Measurements from ENCODE around the gene ZNF821. TPM values are rescaled to one million over a fixed set of nuclear protein-coding genes. Genes with fewer than 3 reads are reported as not detected.

Gene ZNF821
- total RNA-seq, 6 donors from 2014 or later = 5.9 to 32.5 (median 7.4) TPM

DNA sequence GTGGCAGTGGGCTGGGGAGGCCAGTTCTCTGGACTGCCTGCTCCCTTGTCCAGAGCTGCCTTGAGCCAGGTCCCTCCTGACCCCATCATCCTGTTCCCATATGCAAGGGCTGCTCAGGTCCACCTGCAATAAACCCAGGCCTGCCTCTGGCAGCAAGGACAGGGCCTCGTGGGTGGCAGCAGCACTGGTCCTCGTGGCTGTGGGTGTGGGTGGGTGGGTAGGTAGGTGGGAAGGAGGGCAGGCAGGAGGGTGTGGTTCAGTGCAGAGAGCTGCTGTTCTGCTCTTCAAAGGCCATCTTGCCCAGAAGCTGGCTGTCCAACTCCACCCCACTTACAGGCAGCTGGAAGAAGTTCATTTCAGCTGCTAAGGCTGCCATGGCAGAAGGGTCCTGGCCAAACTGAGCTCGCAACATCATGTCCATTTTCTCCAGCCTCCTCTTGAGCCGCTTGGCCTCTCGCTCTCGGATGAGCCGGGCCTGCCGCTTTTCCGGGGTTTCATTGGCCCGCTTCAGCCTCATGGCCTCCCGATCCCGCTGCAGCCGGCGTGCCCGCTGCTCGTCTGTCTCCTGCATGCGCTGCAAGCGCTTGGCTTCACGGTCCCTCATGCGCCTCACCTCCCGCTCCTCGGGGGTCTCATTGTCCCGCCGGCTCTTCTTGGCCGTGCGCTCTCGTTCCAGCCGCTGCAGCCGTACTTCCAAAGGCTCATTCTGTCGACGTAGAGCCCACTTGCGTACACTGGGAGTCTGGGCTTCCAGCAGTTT lies 24.0 kb downstream of the ZNF821 start:
- no peak for TF ChIP-seq POLR2A (IDR thresholded peaks at IDR 0.05)
- TF ChIP-seq, protein P1, sequence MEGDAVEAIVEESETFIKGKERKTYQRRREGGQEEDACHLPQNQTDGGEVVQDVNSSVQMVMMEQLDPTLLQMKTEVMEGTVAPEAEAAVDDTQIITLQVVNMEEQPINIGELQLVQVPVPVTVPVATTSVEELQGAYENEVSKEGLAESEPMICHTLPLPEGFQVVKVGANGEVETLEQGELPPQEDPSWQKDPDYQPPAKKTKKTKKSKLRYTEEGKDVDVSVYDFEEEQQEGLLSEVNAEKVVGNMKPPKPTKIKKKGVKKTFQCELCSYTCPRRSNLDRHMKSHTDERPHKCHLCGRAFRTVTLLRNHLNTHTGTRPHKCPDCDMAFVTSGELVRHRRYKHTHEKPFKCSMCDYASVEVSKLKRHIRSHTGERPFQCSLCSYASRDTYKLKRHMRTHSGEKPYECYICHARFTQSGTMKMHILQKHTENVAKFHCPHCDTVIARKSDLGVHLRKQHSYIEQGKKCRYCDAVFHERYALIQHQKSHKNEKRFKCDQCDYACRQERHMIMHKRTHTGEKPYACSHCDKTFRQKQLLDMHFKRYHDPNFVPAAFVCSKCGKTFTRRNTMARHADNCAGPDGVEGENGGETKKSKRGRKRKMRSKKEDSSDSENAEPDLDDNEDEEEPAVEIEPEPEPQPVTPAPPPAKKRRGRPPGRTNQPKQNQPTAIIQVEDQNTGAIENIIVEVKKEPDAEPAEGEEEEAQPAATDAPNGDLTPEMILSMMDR (IDR thresholded peaks at IDR 0.05) = no peak
- TF ChIP-seq EP300 (IDR thresholded peaks at IDR 0.05) = no peak
- no peak for TF ChIP-seq POLR2AphosphoS5 (IDR thresholded peaks at IDR 0.05)
- Histone ChIP-seq H3K27me3 (no peaks in the 10 kb centered on the region), H3K36me3 (peaks cover 11 to 74% (median 41%) of the 10 kb centered on the region in 4 donors), H3K9me3 (no peaks in the 10 kb centered on the region), H3K4me1 (no peaks in the 10 kb centered on the region), H3K4me3 (no peak overlapping the region), H3K27ac (no peak overlapping the region)
- WGBS, 2 donors = 96 to 98% methylated on average over 30 to 31 of the region's 32 CpGs
- no peak for ATAC-seq (ENCODE audit: low FRiP score in 2 of 2)
- peak in 1 of 2 donors; percentile 68 for DNase-seq

- Histone ChIP-seq H3K4me1 (peaks cover 0 to 6% (median 0%) of the 10 kb centered on the region in 4 donors), H3K27ac (no peak overlapping the region), H3K4me3 (no peak overlapping the region), H3K27me3 (no peaks in the 10 kb centered on the region), H3K9me3 (no peaks in the 10 kb centered on the region), H3K36me3 (peaks cover under 1 to 66% (median 35%) of the 10 kb centered on the region in 4 donors)
- DNase-seq (no peak), ATAC-seq (ENCODE audit: low FRiP score in 2 of 2) (no peak)
- 84 to 92% methylated on average over 5 of the region's 5 CpGs for WGBS, 2 donors
- TF ChIP-seq POLR2AphosphoS5 (IDR thresholded peaks at IDR 0.05) (no peak), EP300 (IDR thresholded peaks at IDR 0.05) (no peak), POLR2A (IDR thresholded peaks at IDR 0.05) (no peak)
- TF ChIP-seq, protein P1 (IDR thresholded peaks at IDR 0.05) = no peak
These were observed 27.9 kb downstream of the ZNF821 start for GRCh38 chr16:71855937-71856662.

DNA sequence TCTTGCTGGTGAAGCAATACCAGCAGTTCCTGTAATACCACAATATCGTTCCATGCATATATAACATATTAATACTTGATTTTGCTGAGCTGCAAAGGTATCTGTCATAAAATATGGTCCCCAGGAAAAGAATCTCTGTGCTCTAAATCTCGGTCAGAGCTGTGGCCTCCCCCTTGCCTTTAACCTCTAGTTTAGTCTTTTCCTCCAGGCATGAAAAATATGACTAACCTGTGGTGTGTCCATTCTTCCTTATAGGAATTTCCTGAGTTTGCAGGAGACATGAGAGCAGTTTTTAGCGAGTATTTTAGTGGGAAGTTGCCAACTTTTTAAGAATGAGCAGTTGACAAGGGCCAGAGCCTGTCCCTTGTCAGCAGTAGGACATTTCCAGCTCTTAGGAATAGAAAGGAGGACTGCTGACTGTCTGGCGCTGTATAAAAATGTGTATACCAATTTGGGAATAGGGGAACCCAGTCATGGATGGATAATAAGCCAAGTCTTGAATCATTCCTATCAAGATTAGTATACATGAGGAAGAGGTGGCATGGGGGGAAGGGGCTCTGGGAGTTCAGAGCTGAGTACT lies 29.5 kb downstream of the ZNF821 start:
- TF ChIP-seq POLR2AphosphoS5 (IDR thresholded peaks at IDR 0.05) (no peak), EP300 (IDR thresholded peaks at IDR 0.05) (no peak), POLR2A (IDR thresholded peaks at IDR 0.05) (no peak)
- TF ChIP-seq, protein P1 (IDR thresholded peaks at IDR 0.05) = no peak
- DNase-seq (no peak), ATAC-seq (ENCODE audit: low FRiP score in 2 of 2) (no peak)
- H3K4me1 ChIP-seq = peaks cover 0 to 6% (median 0%) of the 10 kb centered on the region in 4 donors
- 82 to 91% methylated on average over 4 of the region's 4 CpGs for whole genome bisulfite sequencing, 2 donors
- peaks cover 9 to 68% (median 40%) of the 10 kb centered on the region in 4 donors for H3K36me3 ChIP-seq
- no peaks in the 10 kb centered on the region for H3K27me3 ChIP-seq
- no peaks in the 10 kb centered on the region for H3K9me3 ChIP-seq
- no peak overlapping the region for H3K4me3 ChIP-seq
- H3K27ac ChIP-seq = no peak overlapping the region

DNA sequence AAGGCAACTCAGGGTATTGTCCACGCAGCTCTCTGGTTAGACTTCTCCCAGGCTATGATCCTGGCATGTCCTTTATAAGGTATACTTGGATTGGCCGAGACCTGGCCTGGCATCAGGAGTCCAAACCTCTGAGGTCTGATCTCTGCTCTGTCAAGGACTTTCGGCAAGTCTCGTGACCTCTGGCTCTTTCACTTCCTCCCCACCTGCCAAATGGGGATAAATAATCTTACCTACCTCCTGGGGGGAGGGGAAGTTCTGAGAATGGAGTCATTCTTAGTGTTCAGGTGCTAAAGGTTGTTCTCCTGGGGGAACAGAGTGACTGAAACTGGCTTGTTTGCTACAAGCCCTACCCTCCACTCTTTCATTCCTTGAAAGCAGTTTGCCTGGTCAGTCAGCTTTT lies 30.6 kb downstream of the ZNF821 start:
- TF ChIP-seq POLR2AphosphoS5 (IDR thresholded peaks at IDR 0.05) = no peak
- TF ChIP-seq EP300 (IDR thresholded peaks at IDR 0.05) = no peak
- TF ChIP-seq, protein P1 (IDR thresholded peaks at IDR 0.05) = no peak
- TF ChIP-seq POLR2A (IDR thresholded peaks at IDR 0.05) = no peak
- DNase-seq = no peak
- H3K4me3 ChIP-seq = no peak overlapping the region
- H3K4me1 ChIP-seq = peaks cover 0 to 6% (median 0%) of the 10 kb centered on the region in 4 donors
- no peak overlapping the region for H3K27ac ChIP-seq
- H3K9me3 ChIP-seq = no peaks in the 10 kb centered on the region
- no peak for ATAC-seq (ENCODE audit: low FRiP score in 2 of 2)
- no peaks in the 10 kb centered on the region for H3K27me3 ChIP-seq
- H3K36me3 ChIP-seq = peaks cover 13 to 68% (median 45%) of the 10 kb centered on the region in 4 donors
- WGBS, 2 donors = 74 to 93% methylated on average over 4 of the region's 4 CpGs
